ENCODE data around the gene NARS2.

The NARS2 gene

DNA sequence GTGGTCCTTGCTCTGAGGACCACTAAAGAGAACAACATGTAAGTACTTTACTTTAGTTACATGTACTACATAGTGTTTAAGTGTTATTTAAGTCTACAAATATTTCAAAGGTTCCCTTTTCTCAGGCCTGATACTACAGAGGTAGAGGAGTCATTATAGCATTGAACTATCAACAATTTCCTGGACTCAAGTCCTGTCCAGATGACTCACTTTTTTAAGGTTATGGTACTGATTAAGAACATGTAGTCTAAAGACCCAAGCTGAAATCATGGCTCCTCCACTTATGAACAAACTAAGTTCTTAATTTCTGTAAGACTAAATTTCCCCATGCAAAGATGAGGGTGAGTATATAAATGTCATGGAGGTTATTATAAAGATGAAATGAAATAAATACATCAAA, 74.7 kb downstream of the NARS2 start:
- TF ChIP-seq, protein P1, sequence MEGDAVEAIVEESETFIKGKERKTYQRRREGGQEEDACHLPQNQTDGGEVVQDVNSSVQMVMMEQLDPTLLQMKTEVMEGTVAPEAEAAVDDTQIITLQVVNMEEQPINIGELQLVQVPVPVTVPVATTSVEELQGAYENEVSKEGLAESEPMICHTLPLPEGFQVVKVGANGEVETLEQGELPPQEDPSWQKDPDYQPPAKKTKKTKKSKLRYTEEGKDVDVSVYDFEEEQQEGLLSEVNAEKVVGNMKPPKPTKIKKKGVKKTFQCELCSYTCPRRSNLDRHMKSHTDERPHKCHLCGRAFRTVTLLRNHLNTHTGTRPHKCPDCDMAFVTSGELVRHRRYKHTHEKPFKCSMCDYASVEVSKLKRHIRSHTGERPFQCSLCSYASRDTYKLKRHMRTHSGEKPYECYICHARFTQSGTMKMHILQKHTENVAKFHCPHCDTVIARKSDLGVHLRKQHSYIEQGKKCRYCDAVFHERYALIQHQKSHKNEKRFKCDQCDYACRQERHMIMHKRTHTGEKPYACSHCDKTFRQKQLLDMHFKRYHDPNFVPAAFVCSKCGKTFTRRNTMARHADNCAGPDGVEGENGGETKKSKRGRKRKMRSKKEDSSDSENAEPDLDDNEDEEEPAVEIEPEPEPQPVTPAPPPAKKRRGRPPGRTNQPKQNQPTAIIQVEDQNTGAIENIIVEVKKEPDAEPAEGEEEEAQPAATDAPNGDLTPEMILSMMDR (IDR thresholded peaks at IDR 0.05; ENCODE audit: low read depth, low read length, missing control alignments) = no peak
- DNase-seq = no peak
- Histone ChIP-seq H3K4me3 (ENCODE audit: low read depth, low read length) (no peak overlapping the region), H3K27me3 (replicated peaks) (no peaks in the 10 kb centered on the region), H3K36me3 (replicated peaks) (no peaks in the 10 kb centered on the region), H3K27ac (no peak overlapping the region)
- in situ Hi-C loops (cut with HindIII; ENCODE audit: low pct_ligation_motif_present, low sequenced_read_pairs) = no loop called here

DNA sequence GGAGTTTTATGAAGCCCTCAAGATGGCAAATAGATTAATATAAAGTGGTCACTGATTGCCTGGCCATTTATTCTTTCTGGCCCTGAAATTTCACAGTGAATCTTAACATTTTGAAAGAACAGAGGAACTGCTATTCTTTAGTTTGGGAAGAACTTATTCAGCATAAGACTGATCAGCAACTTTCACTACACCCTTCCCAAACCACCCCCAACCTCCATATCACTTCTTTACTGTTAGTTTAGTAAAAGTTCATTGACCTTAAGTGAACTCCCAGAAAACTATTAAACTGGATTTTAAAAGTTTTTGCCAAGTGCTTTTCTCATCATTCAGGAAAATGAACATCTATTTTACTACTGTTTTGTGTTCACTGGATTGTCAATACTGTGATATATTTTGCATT, 77.4 kb downstream of the NARS2 start:
- no peaks in the 10 kb centered on the region for H3K27me3 ChIP-seq (replicated peaks)
- DNase-seq = no peak
- in situ Hi-C loops (cut with HindIII; ENCODE audit: low pct_ligation_motif_present, low sequenced_read_pairs) = no loop called here
- H3K4me3 ChIP-seq (ENCODE audit: low read depth, low read length) = no peak overlapping the region
- TF ChIP-seq, protein P1 (IDR thresholded peaks at IDR 0.05; ENCODE audit: low read depth, low read length, missing control alignments) = no peak
- H3K36me3 ChIP-seq (replicated peaks) = no peaks in the 10 kb centered on the region
- H3K27ac ChIP-seq = no peak overlapping the region

DNA sequence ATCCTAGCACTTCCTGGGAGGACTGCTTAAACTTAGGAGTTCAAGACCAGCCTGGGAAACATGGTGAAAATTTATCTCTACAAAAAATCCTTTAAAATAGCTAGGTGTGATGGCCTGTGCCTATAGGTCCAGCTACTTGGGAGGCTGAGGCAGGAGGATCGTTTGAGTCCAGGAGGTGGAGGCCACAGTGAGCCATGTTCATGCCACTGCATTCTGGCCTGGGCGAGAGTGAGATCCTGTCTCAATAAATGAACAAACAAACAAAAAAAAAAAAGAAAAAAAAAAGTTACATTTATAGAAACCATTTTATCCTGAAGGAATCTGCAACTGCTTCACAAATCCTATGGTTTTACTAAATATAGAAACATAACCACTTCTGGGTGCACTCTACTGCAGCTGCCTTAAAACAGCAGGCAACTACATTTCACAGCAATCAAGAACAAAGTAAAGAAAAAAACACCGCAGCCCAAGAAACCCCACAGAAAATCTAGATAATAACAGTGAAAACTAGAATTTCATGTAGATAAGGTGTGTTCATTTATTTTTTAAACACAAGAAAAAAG, 81.2 kb downstream of the NARS2 start:
- TF ChIP-seq, protein P1 (IDR thresholded peaks at IDR 0.05; ENCODE audit: low read depth, low read length, missing control alignments) = no peak
- Histone ChIP-seq H3K27ac (no peak overlapping the region), H3K36me3 (replicated peaks) (no peaks in the 10 kb centered on the region), H3K27me3 (replicated peaks) (no peaks in the 10 kb centered on the region), H3K4me3 (ENCODE audit: low read depth, low read length) (no peak overlapping the region)
- in situ Hi-C loops (cut with HindIII; ENCODE audit: low pct_ligation_motif_present, low sequenced_read_pairs) = no loop called here
- DNase-seq = no peak

DNA sequence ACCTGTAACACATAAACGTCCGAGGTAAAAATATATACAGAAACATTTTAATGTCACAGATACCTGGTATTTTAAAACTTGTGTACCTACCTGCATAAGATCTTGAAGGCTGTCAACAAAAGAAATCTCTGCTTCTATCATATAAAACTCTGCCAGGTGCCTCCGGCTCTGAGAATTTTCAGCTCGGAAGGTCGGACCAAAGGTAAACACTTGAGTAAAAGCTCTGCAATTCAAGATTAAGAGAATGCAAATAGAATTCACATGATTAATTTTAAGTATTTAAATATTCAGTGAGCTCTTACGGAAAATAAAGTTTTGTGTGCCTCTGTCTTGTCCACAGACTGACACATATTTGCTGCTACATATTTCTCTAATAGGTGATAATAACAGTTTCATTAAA, 81.7 kb downstream of the NARS2 start:
- TF ChIP-seq, protein P1 (IDR thresholded peaks at IDR 0.05; ENCODE audit: low read depth, low read length, missing control alignments) = no peak
- DNase-seq = no peak
- in situ Hi-C loops (cut with HindIII; ENCODE audit: low pct_ligation_motif_present, low sequenced_read_pairs) = no loop called here
- Histone ChIP-seq H3K36me3 (replicated peaks) (no peaks in the 10 kb centered on the region), H3K4me3 (ENCODE audit: low read depth, low read length) (no peak overlapping the region), H3K27me3 (replicated peaks) (no peaks in the 10 kb centered on the region), H3K27ac (no peak overlapping the region)

DNA sequence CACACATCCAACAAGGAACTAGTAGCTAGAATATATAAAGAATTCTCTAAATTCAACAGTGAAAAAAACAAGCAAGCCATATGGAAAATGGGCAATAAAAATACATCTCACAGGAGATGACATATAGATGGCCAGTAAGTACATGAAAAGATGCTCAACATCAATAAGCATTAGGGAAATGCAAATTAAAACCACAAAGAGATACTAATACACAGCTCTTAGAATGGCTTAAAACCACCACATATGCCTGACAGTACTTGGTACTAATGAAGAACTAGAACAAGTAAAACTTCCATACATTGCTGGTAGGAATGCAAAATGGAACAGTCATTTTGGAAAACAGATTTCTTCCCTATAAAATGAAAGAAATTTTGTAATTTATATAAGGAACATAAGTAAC, 85.5 kb downstream of the NARS2 start:
- Histone ChIP-seq H3K36me3 (replicated peaks) (no peaks in the 10 kb centered on the region), H3K27ac (no peak overlapping the region), H3K4me3 (ENCODE audit: low read depth, low read length) (no peak overlapping the region), H3K27me3 (replicated peaks) (no peaks in the 10 kb centered on the region)
- no peak for DNase-seq
- TF ChIP-seq, protein P1 (IDR thresholded peaks at IDR 0.05; ENCODE audit: low read depth, low read length, missing control alignments) = no peak
- in situ Hi-C loops (cut with HindIII; ENCODE audit: low pct_ligation_motif_present, low sequenced_read_pairs) = no loop called here

DNA sequence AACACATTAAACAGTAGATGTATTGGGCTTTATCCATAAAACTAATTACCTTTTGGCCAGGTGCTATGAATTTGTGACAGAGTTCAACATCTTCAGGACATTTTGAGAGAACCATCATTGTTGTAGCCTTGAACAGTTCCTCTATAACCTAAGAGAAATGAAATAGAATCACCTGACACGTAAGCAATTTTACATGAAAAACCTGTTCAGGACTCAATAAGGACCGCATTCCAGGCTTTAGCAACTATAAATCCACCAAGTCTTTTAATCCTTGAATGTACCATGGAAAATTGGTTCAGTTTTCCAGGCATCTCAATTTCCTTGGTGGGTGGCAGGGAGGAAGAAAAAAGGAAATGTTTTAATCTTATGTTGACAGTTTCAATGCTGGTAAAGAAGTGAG, 96.1 kb downstream of the NARS2 start:
- H3K36me3 ChIP-seq (replicated peaks) = no peaks in the 10 kb centered on the region
- TF ChIP-seq, protein P1 (IDR thresholded peaks at IDR 0.05; ENCODE audit: low read depth, low read length, missing control alignments) = no peak
- in situ Hi-C loops (cut with HindIII; ENCODE audit: low pct_ligation_motif_present, low sequenced_read_pairs) = no loop called here

More for the DNA sequence above, 96.1 kb downstream of the NARS2 start:
- no peak overlapping the region for H3K27ac ChIP-seq
- no peaks in the 10 kb centered on the region for H3K27me3 ChIP-seq (replicated peaks)
- no peak overlapping the region for H3K4me3 ChIP-seq (ENCODE audit: low read depth, low read length)
- no peak for DNase-seq

Data from brain microvascular endothelial cell (primary cell).